ENCODE results near the gene SLC22A15.

DNA sequence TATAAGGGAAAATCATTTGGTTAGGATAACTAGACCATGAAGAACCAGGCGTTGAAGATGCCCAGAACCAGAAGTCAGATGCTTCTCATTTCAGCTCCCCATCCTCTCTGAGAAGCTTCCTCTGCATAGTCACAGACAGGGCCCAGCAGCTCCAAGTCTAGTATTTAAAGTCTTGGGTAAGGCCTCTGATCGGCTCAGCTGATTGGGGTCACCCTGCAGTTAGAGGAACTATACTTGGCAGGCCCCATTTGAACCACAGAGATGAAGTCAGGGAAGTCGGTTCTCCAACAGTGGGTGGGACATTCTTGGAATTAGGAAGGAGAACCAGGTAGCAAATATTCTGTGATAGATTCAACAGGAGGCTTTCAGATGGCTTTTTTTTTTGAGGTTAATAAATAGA is 48.3 kb downstream of the SLC22A15 start:
- TF ChIP-seq, protein P1, sequence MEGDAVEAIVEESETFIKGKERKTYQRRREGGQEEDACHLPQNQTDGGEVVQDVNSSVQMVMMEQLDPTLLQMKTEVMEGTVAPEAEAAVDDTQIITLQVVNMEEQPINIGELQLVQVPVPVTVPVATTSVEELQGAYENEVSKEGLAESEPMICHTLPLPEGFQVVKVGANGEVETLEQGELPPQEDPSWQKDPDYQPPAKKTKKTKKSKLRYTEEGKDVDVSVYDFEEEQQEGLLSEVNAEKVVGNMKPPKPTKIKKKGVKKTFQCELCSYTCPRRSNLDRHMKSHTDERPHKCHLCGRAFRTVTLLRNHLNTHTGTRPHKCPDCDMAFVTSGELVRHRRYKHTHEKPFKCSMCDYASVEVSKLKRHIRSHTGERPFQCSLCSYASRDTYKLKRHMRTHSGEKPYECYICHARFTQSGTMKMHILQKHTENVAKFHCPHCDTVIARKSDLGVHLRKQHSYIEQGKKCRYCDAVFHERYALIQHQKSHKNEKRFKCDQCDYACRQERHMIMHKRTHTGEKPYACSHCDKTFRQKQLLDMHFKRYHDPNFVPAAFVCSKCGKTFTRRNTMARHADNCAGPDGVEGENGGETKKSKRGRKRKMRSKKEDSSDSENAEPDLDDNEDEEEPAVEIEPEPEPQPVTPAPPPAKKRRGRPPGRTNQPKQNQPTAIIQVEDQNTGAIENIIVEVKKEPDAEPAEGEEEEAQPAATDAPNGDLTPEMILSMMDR (conservative IDR thresholded peaks at IDR 0.05 in 1 of 2, IDR thresholded peaks at IDR 0.05 in 1 of 2; ENCODE audit: extremely low read depth in 1 of 2, insufficient read depth in 1 of 2, low read depth in 1 of 2, low read length in 2 of 2): no peak
- no peak for TF ChIP-seq EZH2 (IDR thresholded peaks at IDR 0.05; ENCODE audit: borderline replicate concordance, low read length)
